GM04504 (cell line): ENCODE data around the gene NOTCH2.

Experiments used
- DNase-seq: peaks from one replicate; pipeline ENCODE4 v3.0.0-alpha.2; 2012; ENCODE audit warnings: low read depth

The NOTCH2 gene

DNA sequence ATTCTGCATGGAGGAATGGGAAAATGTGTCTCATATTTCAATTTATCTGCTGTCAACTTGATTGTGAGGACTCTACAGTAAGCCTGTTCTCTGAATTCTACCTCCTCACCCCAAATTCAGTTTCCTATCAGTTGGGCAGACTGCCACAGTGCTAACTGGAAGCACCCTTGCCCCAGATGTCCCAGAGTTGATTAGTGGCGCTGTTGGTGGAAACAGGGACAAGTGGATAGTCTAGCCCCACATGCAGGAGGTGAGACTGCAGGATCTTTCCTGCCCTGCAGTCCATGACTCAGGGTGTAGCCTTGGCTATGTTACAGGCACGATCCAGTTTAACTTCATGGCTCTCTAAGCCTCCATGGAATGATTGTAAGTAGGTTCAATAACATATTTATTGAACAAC lies 195.3 kb downstream of the NOTCH2 start:
- DNase-seq = no peak

- peak; percentile 82 for DNase-seq
Measured at GRCh38 chr1:119873135-119874015, 196.1 kb downstream of the NOTCH2 start.

- no peak for DNase-seq
Measured at GRCh38 chr1:119871881-119872280, 197.6 kb downstream of the NOTCH2 start.

DNA sequence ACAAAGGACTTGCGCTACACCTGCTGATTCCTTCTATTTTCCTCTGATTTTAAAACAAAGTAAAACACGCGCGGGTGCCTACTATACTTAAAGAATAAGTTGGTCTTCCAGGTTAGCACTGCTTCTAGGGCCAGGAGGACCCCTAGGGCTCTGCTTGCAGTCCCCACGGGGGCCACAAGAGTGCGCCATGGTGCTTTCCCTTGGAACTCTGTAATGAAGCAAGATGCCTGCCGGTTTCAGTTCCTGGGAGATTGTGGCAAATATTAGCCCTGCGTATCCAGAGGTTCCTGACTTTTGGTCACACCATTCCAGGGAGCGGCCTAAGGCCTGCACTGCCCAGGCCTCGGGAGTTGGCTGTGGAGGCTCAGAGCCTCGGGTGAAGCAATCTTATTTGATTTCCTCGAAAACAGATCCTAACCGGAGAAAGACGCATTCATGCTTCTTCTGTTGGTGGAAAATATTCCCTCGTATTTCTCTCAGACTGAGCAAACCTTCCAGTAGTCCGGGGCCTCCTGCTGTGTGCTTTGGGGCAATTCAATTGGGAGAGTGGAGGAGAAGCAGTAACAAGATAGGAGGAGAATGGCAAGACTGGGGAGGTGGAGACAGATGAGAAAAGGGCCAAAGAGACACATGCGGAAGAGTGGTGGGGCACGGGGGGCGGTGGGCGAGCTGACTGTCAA lies 198.4 kb downstream of the NOTCH2 start:
- peak; percentile 58 for DNase-seq

DNA sequence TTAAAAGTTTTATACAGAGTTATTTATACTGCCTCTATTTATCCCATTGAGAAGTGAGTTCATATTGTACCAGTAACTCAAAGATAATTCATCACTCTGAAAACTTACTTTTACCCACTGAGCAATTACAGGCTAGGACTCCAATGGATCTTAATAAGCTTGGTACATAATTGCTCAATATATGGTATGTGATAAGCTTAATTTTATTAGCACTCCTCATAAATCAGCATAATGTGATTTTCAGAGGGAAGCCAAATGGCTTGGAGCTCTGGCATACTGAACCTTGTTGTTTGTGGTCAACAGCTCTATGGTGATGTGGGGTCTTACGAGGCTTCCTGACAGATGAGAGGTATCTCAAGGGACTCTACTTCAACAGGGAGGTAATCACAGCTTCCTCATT lies 199.5 kb downstream of the NOTCH2 start:
- DNase-seq = no peak

DNA sequence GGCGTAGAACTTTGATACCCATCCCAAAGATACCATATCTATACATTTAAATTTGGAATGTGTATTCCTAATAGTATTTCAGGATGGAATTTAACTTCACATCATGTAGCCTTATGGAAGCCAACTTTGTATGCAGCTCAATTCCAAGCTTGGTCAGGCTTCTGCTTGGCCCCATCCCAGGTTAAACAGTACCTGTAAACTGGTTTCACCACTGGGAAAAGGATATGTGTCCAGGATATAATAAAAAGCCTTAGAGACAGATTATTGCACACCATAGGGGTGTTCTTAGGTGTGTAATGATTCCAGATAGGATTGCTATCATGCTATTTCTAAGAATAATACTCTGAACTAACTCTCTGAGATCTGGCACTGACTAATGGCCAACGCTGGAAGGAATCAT lies 201.3 kb downstream of the NOTCH2 start:
- no peak for DNase-seq

DNA sequence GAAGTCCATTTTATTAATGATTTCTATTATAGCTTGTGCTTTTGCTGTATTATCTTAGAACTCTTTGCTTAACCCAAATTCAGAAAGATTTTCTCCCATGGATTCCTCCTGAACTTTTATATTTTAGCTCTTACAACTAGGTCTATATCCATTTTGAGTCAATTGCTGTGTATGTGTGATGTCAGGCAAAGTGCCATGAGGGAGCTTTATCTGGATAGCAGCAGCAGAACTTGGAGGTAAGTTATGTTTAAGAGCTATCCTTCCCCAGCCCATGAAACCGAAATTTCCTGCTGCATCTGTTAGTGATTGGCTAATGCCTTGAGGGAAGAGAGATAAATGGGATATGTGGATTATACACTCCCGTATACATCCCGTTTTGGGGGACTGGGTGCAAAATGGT lies 203.0 kb downstream of the NOTCH2 start:
- DNase-seq = no peak

- peak; percentile 52 for DNase-seq
Measured at GRCh38 chr1:119865627-119866026, 203.8 kb downstream of the NOTCH2 start.

DNA sequence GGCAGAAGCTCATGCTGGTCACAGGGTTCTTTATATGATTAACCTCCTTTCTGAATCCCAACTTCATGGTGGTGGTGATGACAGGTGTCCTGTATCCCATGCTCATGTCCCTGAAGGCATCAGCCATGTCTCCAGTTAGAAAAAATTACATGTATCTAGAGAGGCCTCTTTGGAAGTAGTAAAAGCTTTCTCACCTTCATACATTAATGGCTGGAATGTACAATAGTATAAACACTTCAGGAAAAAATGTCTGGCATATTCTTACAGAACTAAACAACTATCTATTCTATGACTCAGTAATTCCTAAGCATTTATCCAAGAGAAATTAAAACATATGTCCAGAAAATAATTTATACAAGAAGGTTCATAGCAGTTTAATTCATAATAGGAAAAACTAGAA lies 207.2 kb downstream of the NOTCH2 start:
- DNase-seq = no peak
